Head of caudate nucleus (tissue), 42 donors: Measurements from ENCODE around the gene ACAT2.
"Not testable (repeated sequence)": the region's sequence is repeated elsewhere in the genome, so short reads cannot be mapped to it uniquely, and the experiment has no call there.

Experiments
- DNase-seq, 42 donors: peaks; one replicate each; pipeline versions ENCODE4 v3.0.0 to v3.0.0-alpha.2; 2020 to 2021; ENCODE audit warnings: mixed read lengths in 7 of 42
- intact Hi-C: fragments of 100-400 bp; cut with DNase I; formaldehyde crosslinking; loops from one replicate; pipeline ENCODE4 v1.15.0; 2022

The ACAT2 gene

DNA sequence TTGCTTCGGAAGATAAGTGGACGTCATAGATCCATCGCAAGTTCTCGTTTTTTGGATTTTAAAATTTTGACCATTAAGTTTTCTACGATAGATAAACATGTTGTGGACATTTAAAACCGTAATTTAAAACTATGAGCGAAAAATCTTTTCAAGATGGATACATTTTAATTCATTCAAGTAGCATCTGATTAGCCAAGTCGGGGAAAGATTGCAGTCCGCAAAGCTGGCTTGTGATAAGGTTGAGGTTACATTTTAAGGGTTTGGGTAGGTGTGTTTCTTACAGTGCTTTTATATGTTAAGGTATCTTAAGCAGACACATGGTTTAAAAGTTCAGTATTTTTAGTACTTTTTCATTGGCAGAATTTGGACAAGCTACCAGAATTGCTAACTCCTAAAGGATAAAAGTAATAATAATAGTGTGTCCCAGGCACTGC is 33.3 kb upstream of the ACAT2 start:
- intact Hi-C loops = no loop called here
- no peak for DNase-seq

DNA sequence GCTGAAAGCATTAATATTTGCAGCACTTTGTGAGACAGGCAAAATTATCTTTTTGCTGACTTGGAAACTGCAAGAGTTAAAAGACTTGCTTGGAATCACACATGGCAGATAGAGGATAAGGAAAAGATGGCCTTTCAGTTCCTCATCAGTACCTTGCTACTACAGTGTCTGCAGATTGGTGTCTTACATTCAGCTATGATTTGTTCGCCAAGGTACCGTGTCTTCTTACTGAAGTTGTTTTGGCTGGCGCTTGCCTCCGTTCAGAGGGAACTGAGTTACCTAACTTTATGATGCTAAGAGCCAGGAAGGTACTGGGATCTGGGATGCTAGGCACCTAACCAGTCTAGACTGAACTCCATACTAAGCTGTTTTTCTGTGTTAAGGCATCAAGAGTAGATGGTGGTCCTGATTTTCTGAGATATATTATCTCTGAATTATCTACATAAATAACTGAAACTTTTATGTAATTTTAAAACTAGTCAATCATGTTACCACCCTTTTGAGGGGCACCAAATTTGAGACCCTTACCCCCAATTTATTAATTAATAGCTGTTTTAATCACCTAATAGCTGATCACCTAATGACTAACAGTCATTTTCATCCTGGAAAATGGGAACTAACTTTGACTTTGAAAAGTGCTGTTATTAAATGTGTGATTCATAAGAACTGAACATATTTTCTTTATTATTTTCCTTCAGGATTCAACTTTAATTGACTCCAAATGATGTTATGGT is 32.1 kb upstream of the ACAT2 start:
- intact Hi-C loops = no loop called here
- DNase-seq = peak in 1 of 42 donors; percentile 13

DNA sequence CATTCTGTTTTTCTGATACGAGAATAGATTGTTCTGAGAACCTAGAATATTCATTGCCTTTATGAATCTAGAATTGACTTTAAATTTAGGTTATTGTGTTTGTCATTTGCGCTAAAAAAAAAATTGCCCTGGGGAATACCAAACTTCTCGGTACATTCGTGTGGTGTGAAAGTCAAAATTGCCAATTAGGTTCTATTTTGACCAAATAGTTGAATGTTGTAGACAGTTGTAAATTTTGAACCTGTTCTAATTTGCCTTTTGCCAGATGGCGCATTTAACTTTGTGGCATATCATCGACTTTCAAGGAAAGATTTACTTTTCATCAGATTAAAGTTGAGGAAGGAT is 31.5 kb upstream of the ACAT2 start:
- intact Hi-C loops = no loop called here
- DNase-seq = no peak

DNA sequence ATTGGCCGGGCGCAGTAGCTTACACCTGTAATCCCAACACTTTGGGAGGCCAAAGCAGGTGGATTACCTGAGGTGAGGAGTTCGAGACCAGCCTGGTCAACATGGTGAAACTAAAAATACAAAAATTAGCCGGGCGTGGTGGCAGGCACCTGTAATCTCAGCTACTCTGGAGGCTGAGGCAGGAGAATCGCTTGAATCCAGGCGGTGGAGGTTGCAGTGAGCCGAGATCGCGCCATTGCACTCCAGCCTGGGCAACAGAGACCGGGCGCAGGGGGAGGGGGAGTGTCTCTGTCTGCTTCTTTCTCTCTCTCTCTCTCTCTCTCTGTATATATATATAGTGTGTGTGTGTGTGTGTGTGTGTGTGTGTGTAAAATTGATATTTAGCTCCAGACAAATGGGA is 29.3 kb upstream of the ACAT2 start:
- DNase-seq, intact Hi-C loops: not testable (repeated sequence)

- DNase-seq, intact Hi-C loops: not testable (repeated sequence)
Observed at GRCh38 chr6:159733395-159733794, 28.4 kb upstream of the ACAT2 start.

- intact Hi-C loops = no loop called here
- DNase-seq = no peak
Observed at GRCh38 chr6:159736908-159737307, 24.9 kb upstream of the ACAT2 start.

GRCh38 chr6:159739341-159739740 is 22.5 kb upstream of the ACAT2 start:
- no peak for DNase-seq
- intact Hi-C loops = no loop called here

DNA sequence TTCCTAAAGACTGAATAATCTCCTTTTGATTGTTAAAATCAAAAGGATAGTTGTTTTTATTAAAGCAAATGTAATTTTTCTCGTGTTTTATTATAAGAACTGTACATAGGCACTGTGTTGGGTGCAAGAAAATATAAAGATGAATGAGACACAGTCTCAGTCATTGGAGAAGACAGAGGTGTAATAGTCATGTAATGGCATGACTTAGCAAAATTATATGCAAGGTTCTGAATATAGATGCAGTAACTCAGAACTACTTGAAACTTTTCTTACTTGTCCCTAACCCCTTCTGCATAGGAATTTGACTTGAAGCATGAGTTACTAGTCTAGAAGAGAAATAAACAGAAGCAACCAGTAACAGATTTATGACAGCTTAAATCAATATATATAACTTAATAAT is 19.7 kb upstream of the ACAT2 start:
- intact Hi-C loops = no loop called here
- DNase-seq = no peak

GRCh38 chr6:159745081-159745480 is 16.8 kb upstream of the ACAT2 start:
- no peak for DNase-seq
- intact Hi-C loops = no loop called here

DNA sequence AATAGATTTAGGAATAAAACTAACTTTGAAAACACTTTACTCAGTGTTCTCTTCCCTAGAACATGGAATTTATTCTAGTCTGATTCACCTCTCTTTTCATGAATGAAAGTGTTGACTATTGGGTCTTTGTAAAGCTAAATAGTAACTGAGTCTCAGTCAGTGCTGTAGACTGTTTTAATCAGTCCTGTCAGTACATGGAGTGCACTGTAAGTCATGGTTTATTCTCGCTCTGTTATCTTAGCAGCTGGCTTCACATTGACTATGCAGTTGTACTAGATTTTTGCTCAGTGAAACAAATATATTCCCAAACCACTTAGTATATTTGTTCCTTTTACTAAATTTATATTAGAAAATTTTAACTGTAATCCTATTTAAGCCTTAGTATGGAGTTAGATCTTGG is 15.1 kb upstream of the ACAT2 start:
- intact Hi-C loops = no loop called here
- DNase-seq = no peak

DNA sequence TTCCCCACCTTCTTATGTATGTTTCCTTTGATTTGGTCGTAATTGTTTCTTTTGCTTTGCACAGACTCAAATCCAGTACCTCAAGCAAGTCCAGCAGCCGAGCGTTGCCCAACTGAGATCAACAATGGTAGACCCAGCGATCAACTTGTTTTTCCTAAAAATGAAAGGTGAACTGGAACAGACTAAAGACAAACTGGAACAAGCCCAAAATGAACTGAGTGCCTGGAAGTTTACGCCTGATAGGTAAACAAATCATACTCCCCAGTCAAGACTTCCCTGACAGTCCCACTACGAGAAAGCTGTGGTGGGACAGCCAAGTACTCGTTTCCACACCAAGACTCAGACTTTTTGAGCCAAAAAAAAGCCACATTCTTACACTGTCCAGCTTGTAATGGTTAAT is 13.7 kb upstream of the ACAT2 start:
- intact Hi-C loops = not testable (repeated sequence)

GRCh38 chr6:159751448-159751847 is 10.4 kb upstream of the ACAT2 start:
- intact Hi-C loops = no loop called here
- no peak for DNase-seq

More for the DNA sequence above, 13.7 kb upstream of the ACAT2 start:
- DNase-seq = not testable (repeated sequence)

GRCh38 chr6:159753081-159753872 is 8.6 kb upstream of the ACAT2 start:
- DNase-seq = no peak

GRCh38 chr6:159754401-159754800 is 7.4 kb upstream of the ACAT2 start:
- intact Hi-C loops = no loop called here
- no peak for DNase-seq

More at GRCh38 chr6:159753081-159753872, 8.6 kb upstream of the ACAT2 start:
- intact Hi-C loops = no loop called here

DNA sequence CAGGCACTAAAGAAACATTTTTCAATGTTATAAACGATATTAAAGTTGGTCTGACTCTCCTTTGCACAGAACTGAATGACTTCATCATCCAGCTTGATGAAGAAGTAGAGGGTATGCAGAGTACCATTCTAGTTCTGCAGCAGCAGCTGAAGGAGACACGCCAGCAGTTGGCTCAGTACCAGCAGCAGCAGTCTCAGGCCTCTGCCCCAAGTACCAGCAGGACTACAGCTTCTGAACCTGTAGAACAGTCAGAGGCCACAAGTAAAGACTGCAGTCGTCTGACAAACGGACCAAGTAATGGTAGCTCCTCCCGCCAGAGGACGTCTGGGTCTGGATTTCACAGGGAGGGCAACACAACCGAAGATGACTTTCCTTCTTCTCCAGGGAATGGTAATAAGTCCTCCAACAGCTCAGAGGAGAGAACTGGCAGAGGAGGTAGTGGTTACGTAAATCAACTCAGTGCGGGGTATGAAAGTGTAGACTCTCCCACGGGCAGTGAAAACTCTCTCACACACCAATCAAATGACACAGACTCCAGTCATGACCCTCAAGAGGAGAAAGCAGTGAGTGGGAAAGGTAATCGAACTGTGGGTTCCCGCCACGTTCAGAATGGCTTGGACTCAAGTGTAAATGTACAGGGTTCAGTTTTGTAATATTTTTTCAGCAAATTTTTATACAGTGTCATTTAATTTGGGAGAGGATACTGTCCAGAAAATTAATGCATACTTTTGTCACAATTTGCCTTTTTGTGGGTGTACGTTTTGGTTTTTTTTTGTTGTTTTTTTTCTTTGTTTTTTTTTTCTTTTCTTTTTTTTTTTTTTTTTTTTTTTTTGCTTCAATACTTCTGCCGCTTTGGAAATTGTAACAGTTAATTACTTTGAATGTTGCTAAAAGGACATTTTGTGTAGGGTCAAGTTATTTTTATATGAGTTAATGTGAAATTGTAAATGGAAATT is 6.6 kb upstream of the ACAT2 start:
- intact Hi-C loops = no loop called here
- DNase-seq = peak in 20 of 42 donors; percentile 9 to 71 (median 26)

GRCh38 chr6:159756508-159756907 is 5.3 kb upstream of the ACAT2 start:
- intact Hi-C loops = no loop called here
- no peak for DNase-seq

- intact Hi-C loops = no loop called here
- DNase-seq = no peak
Observed at GRCh38 chr6:159758031-159759001, 3.5 kb upstream of the ACAT2 start.

GRCh38 chr6:159759645-159760044 is 2.2 kb upstream of the ACAT2 start:
- intact Hi-C loops = no loop called here
- DNase-seq = no peak
